Natural killer cell (primary cell): ENCODE measurements around the gene PHLDB3. TPM values are rescaled to one million over a fixed set of nuclear protein-coding genes. Genes with fewer than 3 reads are reported as not detected.
A peak's percentile ranks its signal among the peaks of the same experiment; 100 is the strongest.

ENCODE experiments used
- ATAC-seq, 3 donors: fragments of 150-1000 bp in 2 of 3; fragments of 200-7000 bp in 1 of 3; cut with Tn5 transposase; 1 replicate in 1 of 3; 2 replicates in 2 of 3; pipeline ENCODE4 v1.10.0; 2021; ENCODE audit warnings: mild to moderate bottlenecking in 2 of 3, moderate library complexity in 2 of 3
- DNase-seq, 2 donors: peaks; one replicate each; pipeline versions ENCODE4 v3.0.0 to v3.0.0-alpha.2; 2013 to 2021; ENCODE audit warnings: mixed read lengths in 1 of 2
- H3K27ac ChIP-seq: one replicate; pipeline ENCODE4 v1.5.1; 2013; ENCODE audit warnings: mild to moderate bottlenecking, low read length
- H3K27me3 ChIP-seq: one replicate; pipeline ENCODE4 v1.6.1; 2013; ENCODE audit warnings: low read length; ENCODE audit not compliant: control insufficient read depth, insufficient read depth
- H3K36me3 ChIP-seq: one replicate; pipeline ENCODE4 v1.6.1; 2013; ENCODE audit warnings: low read length; ENCODE audit not compliant: control insufficient read depth, insufficient read depth
- H3K4me1 ChIP-seq: one replicate; pipeline ENCODE4 v1.6.1; 2013; ENCODE audit warnings: low read length; ENCODE audit not compliant: control insufficient read depth, insufficient read depth
- H3K4me3 ChIP-seq: one replicate; pipeline ENCODE4 v1.5.1; 2013; ENCODE audit warnings: low read length
- H3K9me3 ChIP-seq: one replicate; pipeline ENCODE4 v1.6.1; 2013; ENCODE audit warnings: low read length; ENCODE audit not compliant: control insufficient read depth, insufficient read depth
- H3K27ac Mint-ChIP-seq, 2 donors: one replicate each; pipeline ENCODE4 v1.8.0; 2022; ENCODE audit warnings: mild to moderate bottlenecking in 2 of 2, mixed read lengths in 2 of 2, moderate library complexity in 1 of 2
- H3K27me3 Mint-ChIP-seq, 2 donors: one replicate each; pipeline ENCODE4 v1.8.0; 2022; ENCODE audit warnings: low read depth in 2 of 2, mixed read lengths in 2 of 2
- H3K36me3 Mint-ChIP-seq: one replicate; pipeline ENCODE4 v1.8.0; 2022; ENCODE audit warnings: mixed read lengths
- H3K4me1 Mint-ChIP-seq, 2 donors: one replicate each; pipeline ENCODE4 v1.8.0; 2022; ENCODE audit warnings: mixed read lengths in 2 of 2
- H3K4me3 Mint-ChIP-seq: one replicate; pipeline ENCODE4 v1.8.0; 2022; ENCODE audit warnings: mild to moderate bottlenecking, moderate library complexity, mixed read lengths
- H3K9me3 Mint-ChIP-seq, 2 donors: one replicate each; pipeline ENCODE4 v1.8.0; 2022; ENCODE audit warnings: mixed read lengths in 2 of 2
- WGBS: methylation state at CpG from one replicate; pipeline ENCODE4 v1.1.7; 2013; ENCODE audit warnings: missing lambda C conversion rate; ENCODE audit not compliant: insufficient coverage; 5-methylcytosine and 5-hydroxymethylcytosine counted together
- intact Hi-C: fragments of 100-400 bp; cut with micrococcal nuclease; formaldehyde crosslinking; loops from one replicate; pipeline ENCODE4 v1.14.2; 2022
- total RNA-seq, 4 donors: library from RNA; stranded (reverse); fragments of 120-200 nt in 1 of 4; gene quantifications; one replicate each; pipeline versions ENCODE4 v1.2.3 to v1.2.4, GENCODE V29; 2013 to 2022
- TF ChIP-seq, protein P1 (sequence below): fragments of 200-600 bp; IDR thresholded peaks from one replicate; pipeline ENCODE4 v1.8.0; 2022; ENCODE audit warnings: antibody characterized with exemption

Gene PHLDB3
- total RNA-seq, 3 donors from 2014 or later (not counting 1 experiment from before 2014, with no cell fraction given) = 24.5 to 24.9 (median 24.8) TPM

- Mint-ChIP-seq H3K4me3 (no peak overlapping the region), H3K9me3 (no peaks in the 10 kb centered on the region), H3K27me3 (no peaks in the 10 kb centered on the region), H3K4me1 (peaks cover 4 to 12% of the 10 kb centered on the region in 2 donors), H3K27ac (peak overlapping the region in 1 of 2 donors; percentile 54), H3K36me3 (no peaks in the 10 kb centered on the region)
- ATAC-seq (no peak), DNase-seq (no peak)
- no peaks in the 10 kb centered on the region for H3K9me3 ChIP-seq
- peaks cover 10% of the 10 kb centered on the region for H3K36me3 ChIP-seq
- H3K27me3 ChIP-seq = no peaks in the 10 kb centered on the region
- peaks cover 8% of the 10 kb centered on the region for H3K4me1 ChIP-seq
- intact Hi-C loops = no loop called here
- no peak overlapping the region for H3K4me3 ChIP-seq
- TF ChIP-seq, protein P1, sequence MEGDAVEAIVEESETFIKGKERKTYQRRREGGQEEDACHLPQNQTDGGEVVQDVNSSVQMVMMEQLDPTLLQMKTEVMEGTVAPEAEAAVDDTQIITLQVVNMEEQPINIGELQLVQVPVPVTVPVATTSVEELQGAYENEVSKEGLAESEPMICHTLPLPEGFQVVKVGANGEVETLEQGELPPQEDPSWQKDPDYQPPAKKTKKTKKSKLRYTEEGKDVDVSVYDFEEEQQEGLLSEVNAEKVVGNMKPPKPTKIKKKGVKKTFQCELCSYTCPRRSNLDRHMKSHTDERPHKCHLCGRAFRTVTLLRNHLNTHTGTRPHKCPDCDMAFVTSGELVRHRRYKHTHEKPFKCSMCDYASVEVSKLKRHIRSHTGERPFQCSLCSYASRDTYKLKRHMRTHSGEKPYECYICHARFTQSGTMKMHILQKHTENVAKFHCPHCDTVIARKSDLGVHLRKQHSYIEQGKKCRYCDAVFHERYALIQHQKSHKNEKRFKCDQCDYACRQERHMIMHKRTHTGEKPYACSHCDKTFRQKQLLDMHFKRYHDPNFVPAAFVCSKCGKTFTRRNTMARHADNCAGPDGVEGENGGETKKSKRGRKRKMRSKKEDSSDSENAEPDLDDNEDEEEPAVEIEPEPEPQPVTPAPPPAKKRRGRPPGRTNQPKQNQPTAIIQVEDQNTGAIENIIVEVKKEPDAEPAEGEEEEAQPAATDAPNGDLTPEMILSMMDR = no peak
- no peak overlapping the region for H3K27ac ChIP-seq
- WGBS = 95% methylated on average over 4 of the region's 5 CpGs
Observed at GRCh38 chr19:43498233-43498842, 6.2 kb downstream of the PHLDB3 start.

GRCh38 chr19:43496960-43497359 lies 7.6 kb downstream of the PHLDB3 start:
- no peaks in the 10 kb centered on the region for H3K9me3 Mint-ChIP-seq
- ATAC-seq (no peak), DNase-seq (no peak)
- no peaks in the 10 kb centered on the region for H3K27me3 Mint-ChIP-seq
- WGBS = 94% methylated on average over 7 of the region's 7 CpGs
- no peaks in the 10 kb centered on the region for H3K36me3 Mint-ChIP-seq
- no peaks in the 10 kb centered on the region for H3K27me3 ChIP-seq
- H3K4me3 Mint-ChIP-seq = no peak overlapping the region
- no peaks in the 10 kb centered on the region for H3K4me1 ChIP-seq
- TF ChIP-seq, protein P1 = no peak
- no peak overlapping the region for H3K4me3 ChIP-seq
- no peak overlapping the region for H3K27ac ChIP-seq
- intact Hi-C loops = no loop called here
- peaks cover 0 to 5% of the 10 kb centered on the region in 2 donors for H3K4me1 Mint-ChIP-seq
- peaks cover 10% of the 10 kb centered on the region for H3K36me3 ChIP-seq
- no peak overlapping the region for H3K27ac Mint-ChIP-seq
- H3K9me3 ChIP-seq = no peaks in the 10 kb centered on the region

- TF ChIP-seq, protein P1 = no peak
- intact Hi-C loops = no loop called here
- Mint-ChIP-seq H3K4me1 (peaks cover 0 to 5% of the 10 kb centered on the region in 2 donors), H3K27me3 (no peaks in the 10 kb centered on the region), H3K9me3 (no peaks in the 10 kb centered on the region), H3K27ac (no peak overlapping the region), H3K4me3 (no peak overlapping the region), H3K36me3 (no peaks in the 10 kb centered on the region)
- WGBS = 93% methylated on average over 8 of the region's 8 CpGs
- H3K4me3 ChIP-seq = no peak overlapping the region
- no peaks in the 10 kb centered on the region for H3K9me3 ChIP-seq
- H3K27me3 ChIP-seq = no peaks in the 10 kb centered on the region
- no peak for DNase-seq
- peaks cover 10% of the 10 kb centered on the region for H3K36me3 ChIP-seq
- ATAC-seq = no peak
- H3K27ac ChIP-seq = no peak overlapping the region
- no peaks in the 10 kb centered on the region for H3K4me1 ChIP-seq
Observed at GRCh38 chr19:43495082-43495481, 9.5 kb downstream of the PHLDB3 start.

- TF ChIP-seq, protein P1 = no peak
- Histone ChIP-seq H3K36me3 (peaks cover 6% of the 10 kb centered on the region), H3K27ac (no peak overlapping the region), H3K27me3 (no peaks in the 10 kb centered on the region), H3K9me3 (no peaks in the 10 kb centered on the region), H3K4me3 (no peak overlapping the region), H3K4me1 (peaks cover 11% of the 10 kb centered on the region)
- H3K9me3 Mint-ChIP-seq = no peaks in the 10 kb centered on the region
- intact Hi-C loops = no loop called here
- no peak overlapping the region for H3K27ac Mint-ChIP-seq
- no peaks in the 10 kb centered on the region for H3K27me3 Mint-ChIP-seq
- ATAC-seq (no peak), DNase-seq (no peak)
- 74% methylated on average over 5 of the region's 5 CpGs for WGBS
- no peaks in the 10 kb centered on the region for H3K4me1 Mint-ChIP-seq
- no peaks in the 10 kb centered on the region for H3K36me3 Mint-ChIP-seq
- no peak overlapping the region for H3K4me3 Mint-ChIP-seq
Observed at GRCh38 chr19:43490759-43491158, 13.8 kb downstream of the PHLDB3 start.
